Measurements from ENCODE around the gene OSBPL8. TPM values are rescaled to one million over a fixed set of nuclear protein-coding genes. Genes with fewer than 3 reads are reported as not detected.

OSBPL8 gene
- total RNA-seq, 4 donors from 2014 or later: 75.9 to 167 (median 108) TPM

DNA sequence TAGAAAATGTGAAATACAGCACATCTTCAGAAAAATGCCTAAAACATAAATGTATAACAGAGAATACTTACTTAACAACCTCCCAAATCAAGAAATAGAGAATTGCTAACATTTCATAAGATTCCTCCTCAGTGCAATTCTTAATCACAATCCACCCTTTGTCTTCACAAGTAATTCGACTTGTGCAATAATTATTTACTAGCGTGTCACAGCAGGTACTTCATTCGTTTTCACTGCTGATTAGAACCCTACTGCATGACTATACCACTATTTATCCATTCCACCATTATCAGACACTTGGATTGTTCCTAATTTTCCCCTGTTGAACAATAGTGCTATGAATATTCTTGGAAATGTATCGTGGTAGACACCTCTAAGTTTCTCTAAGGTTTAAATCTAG lies 146.4 kb downstream of the OSBPL8 start:
- H3K4me3 ChIP-seq (ENCODE audit: low read depth, poor library complexity, severe bottlenecking): no peak overlapping the region
- DNase-seq (ENCODE audit: low spot score in 2 of 2): no peak
- intact Hi-C loops (cut with DNase I; ENCODE audit: low total_unique reads): no loop called here
- TF ChIP-seq POLR2A (IDR thresholded peaks at IDR 0.05): no peak
- 59 to 73% methylated on average over 4 of the region's 4 CpGs for WGBS, 2 donors

DNA sequence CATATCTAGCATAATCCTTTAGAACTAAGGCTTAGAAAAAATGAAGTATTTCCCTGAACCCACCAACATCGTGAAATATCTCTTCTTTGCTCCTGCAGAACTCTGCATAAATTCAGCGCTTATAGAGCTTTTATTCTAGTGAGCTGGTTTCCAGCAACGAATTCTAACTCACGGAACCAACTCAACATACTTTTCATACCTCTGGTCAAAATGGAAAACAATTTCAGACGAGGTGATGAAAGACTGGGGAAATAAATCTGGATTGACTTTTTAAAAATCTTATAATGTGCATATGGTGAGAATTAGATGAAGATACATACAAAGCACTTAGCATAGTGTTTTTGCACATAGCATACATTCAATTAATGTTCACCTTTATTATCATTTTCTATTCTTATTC lies 148.8 kb downstream of the OSBPL8 start:
- H3K4me3 ChIP-seq (ENCODE audit: low read depth, poor library complexity, severe bottlenecking): no peak overlapping the region
- TF ChIP-seq POLR2A (IDR thresholded peaks at IDR 0.05): no peak
- TF ChIP-seq, protein P1, sequence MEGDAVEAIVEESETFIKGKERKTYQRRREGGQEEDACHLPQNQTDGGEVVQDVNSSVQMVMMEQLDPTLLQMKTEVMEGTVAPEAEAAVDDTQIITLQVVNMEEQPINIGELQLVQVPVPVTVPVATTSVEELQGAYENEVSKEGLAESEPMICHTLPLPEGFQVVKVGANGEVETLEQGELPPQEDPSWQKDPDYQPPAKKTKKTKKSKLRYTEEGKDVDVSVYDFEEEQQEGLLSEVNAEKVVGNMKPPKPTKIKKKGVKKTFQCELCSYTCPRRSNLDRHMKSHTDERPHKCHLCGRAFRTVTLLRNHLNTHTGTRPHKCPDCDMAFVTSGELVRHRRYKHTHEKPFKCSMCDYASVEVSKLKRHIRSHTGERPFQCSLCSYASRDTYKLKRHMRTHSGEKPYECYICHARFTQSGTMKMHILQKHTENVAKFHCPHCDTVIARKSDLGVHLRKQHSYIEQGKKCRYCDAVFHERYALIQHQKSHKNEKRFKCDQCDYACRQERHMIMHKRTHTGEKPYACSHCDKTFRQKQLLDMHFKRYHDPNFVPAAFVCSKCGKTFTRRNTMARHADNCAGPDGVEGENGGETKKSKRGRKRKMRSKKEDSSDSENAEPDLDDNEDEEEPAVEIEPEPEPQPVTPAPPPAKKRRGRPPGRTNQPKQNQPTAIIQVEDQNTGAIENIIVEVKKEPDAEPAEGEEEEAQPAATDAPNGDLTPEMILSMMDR (IDR thresholded peaks at IDR 0.05): no peak
- WGBS, 2 donors: 72 to 73% methylated on average over 5 of the region's 5 CpGs
- no peak for DNase-seq (ENCODE audit: low spot score in 2 of 2)
- intact Hi-C loops (cut with DNase I; ENCODE audit: low total_unique reads): no loop called here

DNA sequence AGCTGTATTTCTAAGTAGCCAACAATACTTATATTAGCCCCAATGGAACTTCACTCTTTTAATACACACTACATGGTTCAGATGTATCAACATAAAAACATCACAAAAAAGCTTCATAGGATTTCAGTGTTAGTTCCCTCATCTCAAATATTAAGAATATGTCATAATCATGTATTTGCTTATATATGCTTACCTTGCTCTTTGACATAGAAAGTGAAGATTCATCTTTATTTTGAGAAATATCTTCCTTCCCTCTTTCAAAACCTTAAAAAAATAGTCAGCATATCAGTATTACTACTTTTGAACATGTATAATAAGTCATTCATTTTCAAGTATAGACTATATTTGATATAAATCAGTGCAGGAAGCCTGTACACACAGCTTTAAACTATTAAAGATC lies 149.2 kb downstream of the OSBPL8 start:
- no peak for DNase-seq (ENCODE audit: low spot score in 2 of 2)
- TF ChIP-seq, protein P1 (IDR thresholded peaks at IDR 0.05): no peak
- no peak for TF ChIP-seq POLR2A (IDR thresholded peaks at IDR 0.05)
- intact Hi-C loops (cut with DNase I; ENCODE audit: low total_unique reads): no loop called here
- H3K4me3 ChIP-seq (ENCODE audit: low read depth, poor library complexity, severe bottlenecking): no peak overlapping the region

DNA sequence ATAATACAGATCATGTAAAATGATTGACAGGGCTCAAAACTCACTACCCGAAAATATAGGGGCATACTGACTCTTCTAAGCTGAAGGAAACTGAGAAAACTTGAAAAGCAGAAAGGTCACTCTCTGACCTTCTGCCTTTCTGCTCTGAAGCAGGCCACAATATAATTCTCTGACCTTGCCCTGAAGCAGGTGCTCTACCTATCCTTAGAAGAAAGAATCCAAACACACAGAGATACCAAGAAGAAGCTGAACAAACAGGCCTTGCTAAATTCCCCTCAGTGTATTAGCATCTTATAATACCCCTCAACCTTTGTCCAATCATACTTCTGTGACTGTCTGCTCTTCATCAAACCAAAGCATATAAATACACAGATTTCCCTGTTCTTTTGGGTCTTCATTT lies 150.5 kb downstream of the OSBPL8 start:
- H3K4me3 ChIP-seq (ENCODE audit: low read depth, poor library complexity, severe bottlenecking): no peak overlapping the region
- DNase-seq (ENCODE audit: low spot score in 2 of 2): no peak
- intact Hi-C loops (cut with DNase I; ENCODE audit: low total_unique reads): no loop called here
- WGBS, 2 donors: 82 to 93% methylated on average over 1 of the region's 1 CpG
- TF ChIP-seq, protein P1 (IDR thresholded peaks at IDR 0.05): no peak
- no peak for TF ChIP-seq POLR2A (IDR thresholded peaks at IDR 0.05)

DNA sequence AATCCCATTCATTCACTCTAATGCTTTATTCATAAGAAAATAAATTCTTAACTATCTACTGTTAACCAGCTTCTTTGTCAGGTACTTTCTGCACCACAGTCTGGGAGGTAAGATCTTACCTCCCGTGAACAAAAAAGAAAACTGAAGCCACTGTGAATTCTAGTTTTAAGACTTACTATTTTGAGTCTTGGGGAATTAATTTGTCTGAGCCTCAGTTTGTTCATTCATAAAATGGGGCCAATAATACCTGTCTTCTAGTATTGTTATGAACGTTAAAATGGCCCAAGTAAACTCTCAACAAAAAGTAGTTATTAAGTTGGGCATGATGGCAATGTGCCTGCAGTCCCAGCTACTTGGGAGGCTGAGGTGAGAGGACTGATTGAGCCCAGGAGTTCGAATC lies 151.9 kb downstream of the OSBPL8 start:
- no peak overlapping the region for H3K4me3 ChIP-seq (ENCODE audit: low read depth, poor library complexity, severe bottlenecking)
- intact Hi-C loops (cut with DNase I; ENCODE audit: low total_unique reads): no loop called here
- 97% methylated on average over 3 of the region's 3 CpGs for WGBS, 2 donors
- TF ChIP-seq, protein P1 (IDR thresholded peaks at IDR 0.05): no peak
- no peak for TF ChIP-seq POLR2A (IDR thresholded peaks at IDR 0.05)
- DNase-seq (ENCODE audit: low spot score in 2 of 2): no peak

DNA sequence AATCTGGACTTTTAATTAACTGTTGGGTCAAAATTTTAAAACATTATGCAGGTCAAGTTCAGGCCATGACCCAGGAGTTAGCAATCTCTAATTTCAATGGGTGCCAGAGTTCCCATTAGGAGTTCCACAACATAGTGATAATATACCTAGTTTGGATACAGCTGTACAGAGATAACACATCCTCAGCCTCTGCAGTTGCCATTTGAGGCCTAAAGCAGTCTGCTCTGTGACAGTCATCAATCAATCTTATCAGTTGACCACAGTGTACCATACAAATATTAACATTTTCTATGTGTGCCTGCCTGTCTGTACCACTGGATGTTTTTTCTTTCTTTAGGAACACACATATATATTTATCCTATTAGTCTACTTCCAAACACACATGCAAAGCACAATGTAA lies 157.3 kb downstream of the OSBPL8 start:
- intact Hi-C loops (cut with DNase I; ENCODE audit: low total_unique reads): no loop called here
- no peak for DNase-seq (ENCODE audit: low spot score in 2 of 2)
- TF ChIP-seq, protein P1 (IDR thresholded peaks at IDR 0.05): no peak
- no peak for TF ChIP-seq POLR2A (IDR thresholded peaks at IDR 0.05)
- no peak overlapping the region for H3K4me3 ChIP-seq (ENCODE audit: low read depth, poor library complexity, severe bottlenecking)

All from lower leg skin (tissue), 4 donors.